SK-N-SH (cell line): ENCODE measurements around the gene POMC. TPM values are rescaled to one million over a fixed set of nuclear protein-coding genes. Genes with fewer than 3 reads are reported as not detected.

Experiments used
- CTCF ChIA-PET: fragments of 300-600, 350-600 bp; formaldehyde crosslinking; extraction: SDS; loops from one replicate; lab custom pipeline; 2021; lab: Yijun Ruan, JAX
- POLR2A ChIA-PET: fragments of 350-600 bp; sonication (Branson Sonifier 250); formaldehyde crosslinking; extraction: SDS; loops from one replicate; lab custom pipeline; 2020; ENCODE audit warnings: antibody characterized with exemption, inconsistent platforms; lab: Yijun Ruan, JAX
- DNase-seq: peaks from one replicate; pipeline ENCODE4 v3.0.0; 2012
- H2AFZ ChIP-seq: fragments of 200-600 bp; sonication (generic); 2 replicates; pipeline ENCODE4 v1.8.1; 2016; ENCODE audit warnings: antibody characterized with exemption, mild to moderate bottlenecking, low read depth
- H3F3A ChIP-seq: fragments of 200-600 bp; sonication (generic); replicated peaks from 2 replicates; pipeline ENCODE3; 2016; ENCODE audit warnings: antibody characterized with exemption, mild to moderate bottlenecking; ENCODE audit not compliant: insufficient read depth
- H3K27ac ChIP-seq, 2 experiments: fragments of 200-500 bp in 1 of 2; fragments of 200-600 bp in 1 of 2; sonication (Bioruptor generic) in 1 of 2; sonication (generic), shearing (Covaris generic) in 1 of 2; 2 replicates each; pipeline versions ENCODE4 v1.5.1 to v1.6.1; 2014 to 2016; ENCODE audit warnings: low read depth in 2 of 2, inconsistent platforms in 1 of 2, low read length in 1 of 2, mild to moderate bottlenecking in 1 of 2, mixed read lengths in 1 of 2
- H3K27me3 ChIP-seq: fragments of 200-600 bp; sonication (generic), shearing (Covaris generic); 2 replicates; pipeline ENCODE4 v1.6.1; 2016; ENCODE audit warnings: mixed run types; ENCODE audit not compliant: insufficient read depth
- H3K36me3 ChIP-seq, 2 experiments: fragments of 200-500 bp in 1 of 2; fragments of 200-600 bp in 1 of 2; sonication (Bioruptor generic) in 1 of 2; sonication (generic) in 1 of 2; replicated peaks in 1 of 2; 2 replicates each; pipeline versions ENCODE3 to v1.5.1; 2014 to 2016; ENCODE audit warnings: low read length in 1 of 2, mild to moderate bottlenecking in 1 of 2; ENCODE audit not compliant: insufficient read depth in 2 of 2, control insufficient read depth in 1 of 2
- H3K4me1 ChIP-seq, 2 experiments: fragments of 200-500 bp in 1 of 2; fragments of 200-600 bp in 1 of 2; sonication (Bioruptor generic) in 1 of 2; sonication (generic), shearing (Covaris generic) in 1 of 2; 2 replicates each; pipeline versions ENCODE4 v1.5.1 to v1.6.1; 2014 to 2016; ENCODE audit warnings: low read depth in 1 of 2, low read length in 1 of 2, mixed run types in 1 of 2; ENCODE audit not compliant: insufficient read depth in 2 of 2, control insufficient read depth in 1 of 2
- H3K4me2 ChIP-seq: fragments of 200-600 bp; sonication (generic), shearing (Covaris generic); 2 replicates; pipeline ENCODE4 v1.6.1; 2017; ENCODE audit warnings: mixed run types
- H3K4me3 ChIP-seq, 2 experiments: fragments of 200-500 bp in 1 of 2; fragments of 200-600 bp in 1 of 2; sonication (Bioruptor generic) in 1 of 2; sonication (generic), shearing (Covaris generic) in 1 of 2; 2 replicates each; pipeline versions ENCODE4 v1.5.1 to v1.8.1; 2014 to 2016; ENCODE audit warnings: low read depth in 2 of 2, inconsistent platforms in 1 of 2, low read length in 1 of 2, mild to moderate bottlenecking in 1 of 2, mixed read lengths in 1 of 2, moderate library complexity in 1 of 2
- H3K79me2 ChIP-seq: fragments of 200-600 bp; sonication (generic); 2 replicates; pipeline ENCODE4 v1.8.1; 2017; ENCODE audit warnings: mild to moderate bottlenecking; ENCODE audit not compliant: insufficient read depth
- H3K9ac ChIP-seq: fragments of 200-600 bp; sonication (generic); 2 replicates; pipeline ENCODE4 v1.6.1; 2017; ENCODE audit warnings: mixed run types
- H3K9me2 ChIP-seq: fragments of 200-600 bp; sonication (generic); 2 replicates; pipeline ENCODE4 v1.6.1; 2017; ENCODE audit warnings: mixed run types
- H3K9me3 ChIP-seq: fragments of 200-600 bp; sonication (generic); 2 replicates; pipeline ENCODE4 v1.6.1; 2017; ENCODE audit warnings: mixed run types, mild to moderate bottlenecking, moderate library complexity
- H4K20me1 ChIP-seq: fragments of 200-600 bp; sonication (generic); 2 replicates; pipeline ENCODE4 v1.6.1; 2017; ENCODE audit warnings: mild to moderate bottlenecking, mixed run types; ENCODE audit not compliant: insufficient read depth
- CHD2 ChIP-seq: fragments of 150-350 bp; IDR thresholded peaks from 2 replicates; pipeline ENCODE4 v1.6.1; 2018; ENCODE audit warnings: low read length; ENCODE audit not compliant: partially characterized antibody
- EP300 ChIP-seq, 2 experiments: IDR thresholded peaks; 2 replicates each; pipeline versions ENCODE4 v1.4.0 to v1.6.1; 2012; ENCODE audit warnings: borderline replicate concordance in 1 of 2, low read depth in 1 of 2, low read length in 1 of 2
- FOXJ3 ChIP-seq: sonication (generic); formaldehyde crosslinking; IDR thresholded peaks from 2 replicates; pipeline ENCODE4 v1.5.1; 2020; ENCODE audit warnings: mild to moderate bottlenecking, missing genetic modification reagents
- GABPA ChIP-seq: IDR thresholded peaks from 2 replicates; pipeline ENCODE4 v1.4.0; 2012; ENCODE audit warnings: low read depth, mild to moderate bottlenecking
- JUND ChIP-seq: IDR thresholded peaks from 2 replicates; pipeline ENCODE4 v1.4.0; 2012
- POLR2AphosphoS5 ChIP-seq: IDR thresholded peaks from 2 replicates; pipeline ENCODE4 v1.6.1; 2012; ENCODE audit warnings: low read depth, low read length
- RCOR1 ChIP-seq: fragments of 150-350 bp; IDR thresholded peaks from 2 replicates; pipeline ENCODE4 v1.6.1; 2017; ENCODE audit warnings: antibody characterized with exemption, low read length
- RXRA ChIP-seq: IDR thresholded peaks from 2 replicates; pipeline ENCODE4 v1.4.0; 2012; ENCODE audit warnings: low read depth, mild to moderate bottlenecking, borderline replicate concordance
- SIN3A ChIP-seq: IDR thresholded peaks from 2 replicates; pipeline ENCODE4 v1.6.1; 2012; ENCODE audit warnings: low read depth, mild to moderate bottlenecking, low read length, moderate library complexity, borderline replicate concordance
- SMC3 ChIP-seq: IDR thresholded peaks from 2 replicates; pipeline ENCODE4 v1.6.1; 2012; ENCODE audit warnings: low read depth, low read length, improper control_type of control experiment
- TCF12 ChIP-seq: IDR thresholded peaks from 2 replicates; pipeline ENCODE4 v1.4.0; 2012
- YY1 ChIP-seq: IDR thresholded peaks from 2 replicates; pipeline ENCODE4 v1.4.0; 2012; ENCODE audit warnings: low read depth, mild to moderate bottlenecking
- WGBS: methylation state at CpG from one replicate; pipeline ENCODE4 v1.1.6; 2017; ENCODE audit warnings: low lambda C conversion rate; 5-methylcytosine and 5-hydroxymethylcytosine counted together
- polyA plus RNA-seq, 3 experiments: library from polyadenylated mRNA; depleted of rRNA; stranded (reverse); fragments of >200 nt; gene quantifications; 2 replicates each; pipeline ENCODE4 v1.2.3, GENCODE V29; 2012
- TF ChIP-seq, protein P1 (sequence below): fragments of 150-350 bp; IDR thresholded peaks from 2 replicates; pipeline ENCODE4 v1.6.1; 2017; ENCODE audit warnings: antibody characterized with exemption, low read length, low read depth, borderline replicate concordance
- TF ChIP-seq, protein P2 (sequence below): IDR thresholded peaks from 2 replicates; pipeline ENCODE4 v1.6.1; 2012; ENCODE audit warnings: mild to moderate bottlenecking, low read depth, low read length, moderate library complexity

The POMC gene
- polyA plus RNA-seq, 1 of the 3 experiments (the other 2 are of a cell fraction): not detected

DNA sequence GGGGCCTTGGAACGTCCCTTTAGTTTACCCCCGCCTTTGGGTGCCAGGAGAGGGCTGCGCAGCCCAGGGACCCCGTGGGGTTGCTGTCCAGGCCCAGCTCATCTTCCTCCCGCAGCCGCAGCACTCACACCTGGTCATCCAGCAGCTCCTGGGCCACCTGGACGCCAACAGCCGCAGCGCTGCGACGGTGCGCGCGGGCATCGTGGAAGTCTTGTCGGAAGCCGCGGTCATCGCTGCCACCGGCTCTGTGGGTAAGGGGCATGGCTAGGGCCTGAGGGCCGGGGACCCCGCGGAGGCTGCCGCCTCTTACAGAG lies 37.2 kb downstream of the POMC start:
- Histone ChIP-seq H3K4me3 (no peak overlapping the region), H3K79me2 (no peaks in the 10 kb centered on the region), H3K27me3 (no peaks in the 10 kb centered on the region), H3K9me3 (no peaks in the 10 kb centered on the region), H4K20me1 (no peaks in the 10 kb centered on the region), H3K4me1 (peaks cover 0 to 3% of the 10 kb centered on the region in 2 experiments; a peak in 1 of 4 replicates), H3K27ac (no peak overlapping the region), H3K9ac (no peak overlapping the region), H3K36me3 (peaks cover 2 to 5% of the 10 kb centered on the region in 2 experiments), H3K9me2 (no peaks in the 10 kb centered on the region)
- ChIA-PET CTCF (interaction anchor here (0.7 to 27.1 kb wide), 7 partner anchors 10 to 155 kb away, joined by 3 to 519 read pairs (median 19); no protein-coding TSS in a partner anchor), POLR2A (no interaction called here)
- 95% methylated on average over 19 of the region's 24 CpGs for WGBS
- TF ChIP-seq EP300 (IDR thresholded peaks at IDR 0.05; ENCODE audit: borderline replicate concordance in 1 of 2, low read depth in 1 of 2, low read length in 1 of 2): no peak
- TF ChIP-seq, protein P1, sequence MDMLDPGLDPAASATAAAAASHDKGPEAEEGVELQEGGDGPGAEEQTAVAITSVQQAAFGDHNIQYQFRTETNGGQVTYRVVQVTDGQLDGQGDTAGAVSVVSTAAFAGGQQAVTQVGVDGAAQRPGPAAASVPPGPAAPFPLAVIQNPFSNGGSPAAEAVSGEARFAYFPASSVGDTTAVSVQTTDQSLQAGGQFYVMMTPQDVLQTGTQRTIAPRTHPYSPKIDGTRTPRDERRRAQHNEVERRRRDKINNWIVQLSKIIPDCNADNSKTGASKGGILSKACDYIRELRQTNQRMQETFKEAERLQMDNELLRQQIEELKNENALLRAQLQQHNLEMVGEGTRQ: no peak
- TF ChIP-seq POLR2AphosphoS5: no peak
- TF ChIP-seq CHD2: no peak
- TF ChIP-seq FOXJ3 (CRISPR knock-in tag): no peak
- TF ChIP-seq, all 33 proteins: peak for 0
- Histone ChIP-seq H2AFZ (no peak overlapping the region), H3F3A (peaks cover 10% of the 10 kb centered on the region), H3K4me2 (no peak overlapping the region)
- DNase-seq: no peak

DNA sequence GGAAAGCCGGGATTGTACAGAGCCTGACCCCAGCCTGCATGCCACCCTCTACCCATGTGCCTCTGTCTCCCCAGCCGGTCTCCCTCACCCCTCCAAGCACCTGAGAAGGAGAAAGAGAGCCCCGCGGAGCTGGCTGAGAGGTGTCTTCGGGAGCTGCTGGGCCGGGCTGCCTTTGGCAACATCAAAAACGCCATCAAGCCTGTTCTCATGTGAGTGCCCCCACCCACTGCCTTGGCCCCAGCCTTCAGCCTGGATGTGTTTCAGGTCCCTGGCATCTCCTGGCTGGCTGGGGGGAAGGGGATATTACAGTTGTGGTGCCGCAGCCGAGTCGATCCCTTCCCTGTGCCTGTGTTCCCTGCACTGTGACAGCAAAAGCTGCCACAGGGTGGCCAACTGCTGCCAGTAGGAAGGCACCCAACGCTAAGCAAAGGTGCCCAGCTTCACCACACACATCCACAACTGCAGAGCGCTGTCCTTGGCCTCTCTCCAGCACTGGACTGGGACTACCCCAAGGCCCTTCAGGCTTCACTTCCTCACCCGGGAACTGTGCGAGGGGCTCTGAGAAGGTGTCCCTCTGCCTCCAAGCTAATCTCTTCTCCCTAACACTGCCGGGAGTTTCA lies 38.4 kb downstream of the POMC start:
- CTCF ChIA-PET: interaction anchor here (0.6 to 27.1 kb wide), 46 partner anchors 8 to 720 kb away, joined by 3 to 519 read pairs (median 5); partner anchors contain the start of gene EFR3B
- H3F3A ChIP-seq: peaks cover 10% of the 10 kb centered on the region
- POLR2A ChIA-PET: interaction anchor here (2.8 kb wide), 1 partner anchor 154 kb away, joined by 17 read pairs; no protein-coding TSS in a partner anchor
- H3K36me3 ChIP-seq: peaks cover 2 to 5% of the 10 kb centered on the region in 2 experiments
- no peak for DNase-seq
- no peaks in the 10 kb centered on the region for H3K79me2 ChIP-seq
- peaks cover 0 to 3% of the 10 kb centered on the region in 2 experiments; a peak in 1 of 4 replicates for H3K4me1 ChIP-seq
- no peaks in the 10 kb centered on the region for H4K20me1 ChIP-seq
- WGBS: 70% methylated on average over 8 of the region's 15 CpGs
- no peak overlapping the region for H3K27ac ChIP-seq
- no peak overlapping the region for H3K4me3 ChIP-seq
- no peaks in the 10 kb centered on the region for H3K9me3 ChIP-seq
- H3K9me2 ChIP-seq: no peaks in the 10 kb centered on the region
- H2AFZ ChIP-seq: no peak overlapping the region
- H3K4me2 ChIP-seq: no peak overlapping the region
- H3K9ac ChIP-seq: no peak overlapping the region
- H3K27me3 ChIP-seq: no peaks in the 10 kb centered on the region
- TF ChIP-seq SMC3 (peak; percentile 17; the same call in 1 of the 2 replicates), JUND (no peak)

DNA sequence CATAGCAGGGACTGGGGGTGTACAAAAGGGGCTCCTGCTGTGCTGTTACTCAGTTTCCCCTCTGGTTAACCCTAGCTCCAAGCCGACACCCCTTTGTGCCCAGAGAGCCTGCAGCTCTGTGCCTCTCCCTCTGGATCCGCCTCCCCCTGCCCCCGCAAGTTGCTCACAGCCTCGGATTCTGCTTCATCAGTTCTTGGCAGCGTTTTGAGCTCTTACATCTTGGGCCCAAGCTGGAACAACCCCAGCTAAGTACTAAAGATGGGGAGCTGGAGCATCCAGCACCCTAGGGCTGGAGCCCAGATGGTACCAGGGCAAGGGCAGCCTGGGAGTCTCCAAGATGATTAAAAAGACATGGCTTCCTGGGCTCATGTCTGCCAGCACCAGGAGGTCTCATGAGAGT lies 40.7 kb downstream of the POMC start:
- Histone ChIP-seq H3K9me2 (no peaks in the 10 kb centered on the region), H3K36me3 (peaks cover 2 to 5% of the 10 kb centered on the region in 2 experiments), H3F3A (peaks cover 10% of the 10 kb centered on the region), H3K4me3 (no peak overlapping the region), H3K9me3 (no peaks in the 10 kb centered on the region), H3K27ac (no peak overlapping the region; a peak in 1 of 4 replicates), H3K27me3 (no peaks in the 10 kb centered on the region), H2AFZ (no peak overlapping the region), H3K4me1 (peaks cover 0 to 7% of the 10 kb centered on the region in 2 experiments; a peak in 1 of 4 replicates), H4K20me1 (no peaks in the 10 kb centered on the region), H3K4me2 (no peak overlapping the region), H3K9ac (no peak overlapping the region), H3K79me2 (no peaks in the 10 kb centered on the region)
- DNase-seq: no peak
- POLR2A ChIA-PET: interaction anchor here (2.8 kb wide), 1 partner anchor 152 kb away, joined by 17 read pairs; no protein-coding TSS in a partner anchor
- TF ChIP-seq, protein P2, sequence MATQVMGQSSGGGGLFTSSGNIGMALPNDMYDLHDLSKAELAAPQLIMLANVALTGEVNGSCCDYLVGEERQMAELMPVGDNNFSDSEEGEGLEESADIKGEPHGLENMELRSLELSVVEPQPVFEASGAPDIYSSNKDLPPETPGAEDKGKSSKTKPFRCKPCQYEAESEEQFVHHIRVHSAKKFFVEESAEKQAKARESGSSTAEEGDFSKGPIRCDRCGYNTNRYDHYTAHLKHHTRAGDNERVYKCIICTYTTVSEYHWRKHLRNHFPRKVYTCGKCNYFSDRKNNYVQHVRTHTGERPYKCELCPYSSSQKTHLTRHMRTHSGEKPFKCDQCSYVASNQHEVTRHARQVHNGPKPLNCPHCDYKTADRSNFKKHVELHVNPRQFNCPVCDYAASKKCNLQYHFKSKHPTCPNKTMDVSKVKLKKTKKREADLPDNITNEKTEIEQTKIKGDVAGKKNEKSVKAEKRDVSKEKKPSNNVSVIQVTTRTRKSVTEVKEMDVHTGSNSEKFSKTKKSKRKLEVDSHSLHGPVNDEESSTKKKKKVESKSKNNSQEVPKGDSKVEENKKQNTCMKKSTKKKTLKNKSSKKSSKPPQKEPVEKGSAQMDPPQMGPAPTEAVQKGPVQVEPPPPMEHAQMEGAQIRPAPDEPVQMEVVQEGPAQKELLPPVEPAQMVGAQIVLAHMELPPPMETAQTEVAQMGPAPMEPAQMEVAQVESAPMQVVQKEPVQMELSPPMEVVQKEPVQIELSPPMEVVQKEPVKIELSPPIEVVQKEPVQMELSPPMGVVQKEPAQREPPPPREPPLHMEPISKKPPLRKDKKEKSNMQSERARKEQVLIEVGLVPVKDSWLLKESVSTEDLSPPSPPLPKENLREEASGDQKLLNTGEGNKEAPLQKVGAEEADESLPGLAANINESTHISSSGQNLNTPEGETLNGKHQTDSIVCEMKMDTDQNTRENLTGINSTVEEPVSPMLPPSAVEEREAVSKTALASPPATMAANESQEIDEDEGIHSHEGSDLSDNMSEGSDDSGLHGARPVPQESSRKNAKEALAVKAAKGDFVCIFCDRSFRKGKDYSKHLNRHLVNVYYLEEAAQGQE: no peak
- TF ChIP-seq EP300 (IDR thresholded peaks at IDR 0.05; ENCODE audit: borderline replicate concordance in 1 of 2, low read depth in 1 of 2, low read length in 1 of 2) (no peak), TCF12 (no peak), YY1 (no peak), GABPA (no peak), RCOR1 (no peak), SIN3A (no peak), RXRA (no peak)
- TF ChIP-seq, protein P1: no peak
- CTCF ChIA-PET: interaction anchor here (0.7 to 27.1 kb wide), 12 partner anchors 8 to 300 kb away, joined by 3 to 519 read pairs (median 8); partner anchors contain the start of gene EFR3B
- WGBS: 81% methylated on average over 5 of the region's 5 CpGs
